GM12878 (cell line): ENCODE results near the gene PIGV. TPM values are rescaled to one million over a fixed set of nuclear protein-coding genes. Genes with fewer than 3 reads are reported as not detected.

ENCODE experiments used
- CUX1 ChIP-seq: IDR thresholded peaks from 2 replicates; pipeline ENCODE4 v1.6.1; 2012; ENCODE audit warnings: improper control_type of control experiment, low read depth, low read length; ENCODE audit not compliant: insufficient replicate concordance
- E2F8 ChIP-seq: fragments of 450-650 bp; IDR thresholded peaks from 2 replicates; pipeline ENCODE4 v1.6.1; 2018; ENCODE audit warnings: mild to moderate bottlenecking, low read depth, moderate library complexity; ENCODE audit not compliant: partially characterized antibody
- GABPA ChIP-seq: IDR thresholded peaks from 2 replicates; pipeline ENCODE4 v1.6.1; 2014; ENCODE audit warnings: antibody characterized with exemption, low read depth, mild to moderate bottlenecking, inconsistent platforms
- GATAD2B ChIP-seq: fragments of 450-650 bp; conservative IDR thresholded peaks from 2 replicates; pipeline ENCODE4 v1.6.1; 2017; ENCODE audit warnings: low read depth, mild to moderate bottlenecking, moderate library complexity
- HCFC1 ChIP-seq: fragments of 150-350 bp; IDR thresholded peaks from 2 replicates; pipeline ENCODE4 v1.6.1; 2014; ENCODE audit warnings: low read length
- MYC ChIP-seq: IDR thresholded peaks from 2 replicates; pipeline ENCODE4 v1.6.1; 2011; ENCODE audit warnings: mild to moderate bottlenecking, low read length, moderate library complexity, inconsistent platforms; ENCODE audit not compliant: insufficient read depth, insufficient replicate concordance, insufficient read length, severe bottlenecking
- NBN ChIP-seq: fragments of 450-650 bp; IDR thresholded peaks from 2 replicates; pipeline ENCODE4 v1.6.1; 2016
- NFYA ChIP-seq: IDR thresholded peaks from 2 replicates; pipeline ENCODE4 v1.6.1; 2011; ENCODE audit warnings: low read depth, mild to moderate bottlenecking, low read length, improper control_type of control experiment, borderline replicate concordance
- NRF1 ChIP-seq: conservative IDR thresholded peaks from 2 replicates; pipeline ENCODE4 v1.6.1; 2011; ENCODE audit warnings: mild to moderate bottlenecking, low read depth, low read length, improper control_type of control experiment
- RAD51 ChIP-seq: fragments of 450-650 bp; IDR thresholded peaks from 2 replicates; pipeline ENCODE4 v1.6.1; 2016; ENCODE audit warnings: moderate library complexity, mild to moderate bottlenecking, inconsistent platforms
- RELA ChIP-seq: fragments of 450-650 bp; IDR thresholded peaks from 2 replicates; pipeline ENCODE4 v1.8.0; 2014; ENCODE audit warnings: borderline replicate concordance; ENCODE audit not compliant: partially characterized antibody
- SIN3A ChIP-seq: IDR thresholded peaks from 2 replicates; pipeline ENCODE4 v1.6.1; 2012; ENCODE audit warnings: low read depth, low read length, improper control_type of control experiment
- SRF ChIP-seq, 2 experiments: IDR thresholded peaks; 2 replicates each; pipeline ENCODE4 v1.6.1; 2011; ENCODE audit warnings: low read depth in 2 of 2, low read length in 2 of 2, mild to moderate bottlenecking in 1 of 2, moderate library complexity in 1 of 2
- STAT1 ChIP-seq: fragments of 450-650 bp; conservative IDR thresholded peaks from 2 replicates; pipeline ENCODE4 v1.6.1; 2014; ENCODE audit warnings: antibody characterized with exemption, mild to moderate bottlenecking
- WRNIP1 ChIP-seq: IDR thresholded peaks from 2 replicates; pipeline ENCODE4 v1.6.1; 2011; ENCODE audit warnings: low read depth, low read length, improper control_type of control experiment, borderline replicate concordance
- ZNF24 ChIP-seq: fragments of 450-650 bp; IDR thresholded peaks from 2 replicates; pipeline ENCODE4 v1.6.1; 2017; ENCODE audit warnings: antibody characterized with exemption, mild to moderate bottlenecking
- ZNF687 ChIP-seq: fragments of 450-650 bp; IDR thresholded peaks from 2 replicates; pipeline ENCODE4 v1.6.1; 2017; ENCODE audit warnings: mild to moderate bottlenecking, moderate library complexity
- polyA plus RNA-seq, 11 experiments: library from polyadenylated mRNA; depleted of rRNA in 4 of 11; unstranded in 6 of 11; stranded (reverse) in 5 of 11; fragments of >200 nt; fragmentation: Nextera tagmentation in 4 of 11; fragmentation: Illumina TruSeq in 1 of 11; extraction: Ambion mirVana in 4 of 11; extraction: Trizol in 1 of 11; gene quantifications; 1 replicate in 1 of 11; 2 replicates in 10 of 11; pipeline versions ENCODE4 v1.2.1 to v1.2.3, GENCODE V29; 2011 to 2016; ENCODE audit warnings: inconsistent platforms in 2 of 11, missing spikeins in 2 of 11, low read depth in 1 of 11
- total RNA-seq, 4 experiments: library from RNA; depleted of rRNA in 3 of 4; stranded (reverse); fragments of >200 nt in 3 of 4; fragmentation: Illumina TruSeq in 1 of 4; extraction: Trizol in 1 of 4; gene quantifications; 2 replicates each; pipeline versions ENCODE4 v1.2.1 to v1.2.3, GENCODE V29; 2013 to 2021

Gene PIGV
- total and polyA plus RNA-seq, 10 of the 15 experiments (the other 5 are each of a cell fraction or from before 2014, with no cell fraction given): 8.8 to 18.1 (median 11.9) TPM

- no peak for TF ChIP-seq E2F8
- TF ChIP-seq NBN: peak; percentile 64
- TF ChIP-seq SIN3A: 0 out of 2 replicates have a peak, but pooled peaks have one; percentile 64
- TF ChIP-seq ZNF687: peak; percentile 59; the same call in 1 of the 2 replicates
- TF ChIP-seq MYC: no peak
- 0 out of 2 replicates have a peak, but pooled peaks have one; percentile 3 for TF ChIP-seq ZNF24
- 0 out of 2 replicates have a peak, but pooled peaks have one; percentile 10 for TF ChIP-seq STAT1
- TF ChIP-seq RELA: no peak
- no peak for TF ChIP-seq NFYA
- TF ChIP-seq NRF1: peak; percentile 77
- TF ChIP-seq HCFC1: peak; percentile 62
- no peak for TF ChIP-seq RAD51
- peak; percentile 81 for TF ChIP-seq GABPA
- TF ChIP-seq GATAD2B: peak; percentile 37; the same call in 1 of the 2 replicates
- 0 out of 4 replicates have a peak, but pooled peaks of 1 of the 2 experiments have one; percentile 18 for TF ChIP-seq SRF (IDR thresholded peaks at IDR 0.05; ENCODE audit: low read depth in 2 of 2, low read length in 2 of 2)
- no peak for TF ChIP-seq WRNIP1
- TF ChIP-seq CUX1: no peak
These were observed at the start of gene PIGV (continued) for GRCh38 chr1:26787706-26788514.
